ENCODE data around the gene ALG9.

GRCh38 chr11:111778047-111778558, 93.3 kb downstream of the ALG9 start:
- TF ChIP-seq CTCF (IDR thresholded peaks at IDR 0.05) (no peak), POLR2AphosphoS5 (IDR thresholded peaks at IDR 0.05) (no peak)
